Uterus (tissue), 2 donors: ENCODE data around the gene MS4A15.

Experiments
- CTCF ChIP-seq, 4 experiments: fragments of 200-600 bp in 2 of 4; fragments of 450-650 bp in 2 of 4; sonication (generic) in 2 of 4; IDR thresholded peaks; one replicate each; pipeline ENCODE4 v1.5.1; 2016 to 2019; ENCODE audit warnings: antibody characterized with exemption in 4 of 4, mild to moderate bottlenecking in 2 of 4, moderate library complexity in 1 of 4
- POLR2A ChIP-seq, 2 donors: fragments of 450-650 bp; IDR thresholded peaks; one replicate each; pipeline ENCODE4 v1.6.1; 2016; ENCODE audit warnings: antibody characterized with exemption in 2 of 2, mild to moderate bottlenecking in 1 of 2, moderate library complexity in 1 of 2

- TF ChIP-seq POLR2A (IDR thresholded peaks at IDR 0.05) (no peak), CTCF (IDR thresholded peaks at IDR 0.05) (no peak)
Measured at GRCh38 chr11:60761436-60762190, 4.9 kb downstream of the MS4A15 start.
